HEK293 (cell line): ENCODE measurements around the gene SERGEF.
A peak's percentile ranks its signal among the peaks of the same experiment; 100 is the strongest.

Experiments used
- CTCF ChIA-PET: fragments of 350-600 bp; formaldehyde crosslinking; extraction: SDS; loops from one replicate; lab custom pipeline; 2021; ENCODE audit warnings: antibody characterized with exemption; lab: Yijun Ruan, JAX
- POLR2A ChIA-PET: fragments of 300-600 bp; formaldehyde crosslinking; extraction: SDS; loops from one replicate; lab custom pipeline; 2020; ENCODE audit warnings: antibody characterized with exemption, inconsistent platforms; lab: Yijun Ruan, JAX
- H3K27ac ChIP-seq: fragments of 200-500 bp; sonication (Bioruptor generic); 2 replicates; pipeline ENCODE4 v1.5.1; 2014; ENCODE audit warnings: low read depth, low read length, control low read depth, inconsistent platforms; ENCODE audit errors: extremely low read depth
- H3K36me3 ChIP-seq, 2 experiments: fragments of 200-500 bp in 1 of 2; sonication (Bioruptor generic) in 1 of 2; 1 replicate in 1 of 2; 2 replicates in 1 of 2; pipeline ENCODE4 v1.5.1; 2014 to 2017; ENCODE audit warnings: inconsistent platforms in 2 of 2, low read length in 2 of 2; ENCODE audit not compliant: control insufficient read depth in 2 of 2, insufficient read depth in 1 of 2
- H3K4me1 ChIP-seq: fragments of 200-500 bp; sonication (Bioruptor generic); 2 replicates; pipeline ENCODE4 v1.5.1; 2014; ENCODE audit warnings: mild to moderate bottlenecking, low read length, inconsistent platforms; ENCODE audit not compliant: control insufficient read depth, insufficient read depth
- H3K4me3 ChIP-seq: 2 replicates; pipeline ENCODE4 v1.5.1; 2011; ENCODE audit warnings: low read depth, mild to moderate bottlenecking, control low read depth, low read length, moderate library complexity
- H3K9me3 ChIP-seq: fragments of 200-500 bp; sonication (Bioruptor generic); 2 replicates; pipeline ENCODE4 v1.5.1; 2014; ENCODE audit warnings: low read depth, low read length, inconsistent platforms; ENCODE audit not compliant: control insufficient read depth, insufficient read depth
- BCL11B ChIP-seq: fragments of 450-650 bp; formaldehyde crosslinking; IDR thresholded peaks from 2 replicates; pipeline ENCODE4 v1.5.1; 2016; ENCODE audit warnings: low read depth, missing biosample characterization, missing genetic modification characterization
- MEIS1 ChIP-seq: sonication (generic); formaldehyde crosslinking; IDR thresholded peaks from 2 replicates; pipeline ENCODE4 v1.8.1; 2022; ENCODE audit warnings: missing genetic modification reagents, mild to moderate bottlenecking, borderline replicate concordance
- OSR2 ChIP-seq: fragments of 450-650 bp; formaldehyde crosslinking; IDR thresholded peaks from 2 replicates; pipeline ENCODE4 v1.5.1; 2016; ENCODE audit warnings: missing biosample characterization, missing genetic modification characterization
- RBAK ChIP-seq: fragments of 450-650 bp; formaldehyde crosslinking; IDR thresholded peaks from 2 replicates; pipeline ENCODE4 v1.5.1; 2016; ENCODE audit warnings: missing biosample characterization, missing genetic modification characterization
- SCRT1 ChIP-seq: fragments of 450-650 bp; formaldehyde crosslinking; IDR thresholded peaks from 2 replicates; pipeline ENCODE4 v1.5.1; 2016; ENCODE audit warnings: missing biosample characterization, missing genetic modification characterization, borderline replicate concordance
- SCRT2 ChIP-seq: fragments of 450-650 bp; formaldehyde crosslinking; IDR thresholded peaks from 2 replicates; pipeline ENCODE4 v1.5.1; 2016; ENCODE audit warnings: missing biosample characterization, missing genetic modification characterization
- ZNF138 ChIP-seq: fragments of 450-650 bp; formaldehyde crosslinking; IDR thresholded peaks from 2 replicates; pipeline ENCODE4 v1.5.1; 2016; ENCODE audit warnings: missing biosample characterization, missing genetic modification characterization, borderline replicate concordance
- ZNF202 ChIP-seq: fragments of 450-650 bp; formaldehyde crosslinking; IDR thresholded peaks from 2 replicates; pipeline ENCODE4 v1.5.1; 2016; ENCODE audit warnings: missing biosample characterization, missing genetic modification characterization, borderline replicate concordance
- ZNF280D ChIP-seq: fragments of 450-650 bp; formaldehyde crosslinking; IDR thresholded peaks from 2 replicates; pipeline ENCODE4 v1.5.1; 2016; ENCODE audit warnings: missing biosample characterization, missing genetic modification characterization
- ZNF549 ChIP-seq: fragments of 450-650 bp; IDR thresholded peaks from 2 replicates; pipeline ENCODE4 v1.5.1; 2018; ENCODE audit warnings: missing biosample characterization, missing genetic modification characterization, mild to moderate bottlenecking, inconsistent platforms, moderate library complexity
- ZNF701 ChIP-seq: fragments of 450-650 bp; formaldehyde crosslinking; IDR thresholded peaks from 2 replicates; pipeline ENCODE4 v1.5.1; 2016; ENCODE audit warnings: missing biosample characterization, missing genetic modification characterization
- ZNF777 ChIP-seq: fragments of 450-650 bp; formaldehyde crosslinking; IDR thresholded peaks from 2 replicates; pipeline ENCODE4 v1.5.1; 2017; ENCODE audit warnings: missing biosample characterization, missing genetic modification characterization, borderline replicate concordance
- ZNF792 ChIP-seq: fragments of 450-650 bp; formaldehyde crosslinking; IDR thresholded peaks from 2 replicates; pipeline ENCODE4 v1.5.1; 2016; ENCODE audit warnings: missing biosample characterization, missing genetic modification characterization
- ZSCAN4 ChIP-seq: fragments of 450-650 bp; formaldehyde crosslinking; IDR thresholded peaks from 2 replicates; pipeline ENCODE4 v1.5.1; 2017; ENCODE audit warnings: missing biosample characterization, missing genetic modification characterization
- TF ChIP-seq, protein P1 (sequence below): fragments of 450-650 bp; formaldehyde crosslinking; IDR thresholded peaks from 2 replicates; pipeline ENCODE4 v1.5.1; 2016; ENCODE audit warnings: missing biosample characterization, missing genetic modification characterization
- TF ChIP-seq, protein P2 (sequence below): fragments of 450-650 bp; formaldehyde crosslinking; IDR thresholded peaks from 2 replicates; pipeline ENCODE4 v1.5.1; 2016; ENCODE audit warnings: missing biosample characterization, missing genetic modification characterization
- TF ChIP-seq, protein P3 (sequence below): fragments of 450-650 bp; formaldehyde crosslinking; IDR thresholded peaks from 2 replicates; pipeline ENCODE4 v1.5.1; 2016; ENCODE audit warnings: missing biosample characterization, missing genetic modification characterization

Gene SERGEF

GRCh38 chr11:17918049-17918605 lies 94.7 kb downstream of the SERGEF start (continued):
- TF ChIP-seq ZNF202 (no peak), RBAK (tag by site-specific recombination) (no peak), ZNF777 (tag by site-specific recombination) (no peak), ZNF549 (tag by site-specific recombination) (no peak), ZNF792 (tag by site-specific recombination) (no peak)
- TF ChIP-seq, protein P1, sequence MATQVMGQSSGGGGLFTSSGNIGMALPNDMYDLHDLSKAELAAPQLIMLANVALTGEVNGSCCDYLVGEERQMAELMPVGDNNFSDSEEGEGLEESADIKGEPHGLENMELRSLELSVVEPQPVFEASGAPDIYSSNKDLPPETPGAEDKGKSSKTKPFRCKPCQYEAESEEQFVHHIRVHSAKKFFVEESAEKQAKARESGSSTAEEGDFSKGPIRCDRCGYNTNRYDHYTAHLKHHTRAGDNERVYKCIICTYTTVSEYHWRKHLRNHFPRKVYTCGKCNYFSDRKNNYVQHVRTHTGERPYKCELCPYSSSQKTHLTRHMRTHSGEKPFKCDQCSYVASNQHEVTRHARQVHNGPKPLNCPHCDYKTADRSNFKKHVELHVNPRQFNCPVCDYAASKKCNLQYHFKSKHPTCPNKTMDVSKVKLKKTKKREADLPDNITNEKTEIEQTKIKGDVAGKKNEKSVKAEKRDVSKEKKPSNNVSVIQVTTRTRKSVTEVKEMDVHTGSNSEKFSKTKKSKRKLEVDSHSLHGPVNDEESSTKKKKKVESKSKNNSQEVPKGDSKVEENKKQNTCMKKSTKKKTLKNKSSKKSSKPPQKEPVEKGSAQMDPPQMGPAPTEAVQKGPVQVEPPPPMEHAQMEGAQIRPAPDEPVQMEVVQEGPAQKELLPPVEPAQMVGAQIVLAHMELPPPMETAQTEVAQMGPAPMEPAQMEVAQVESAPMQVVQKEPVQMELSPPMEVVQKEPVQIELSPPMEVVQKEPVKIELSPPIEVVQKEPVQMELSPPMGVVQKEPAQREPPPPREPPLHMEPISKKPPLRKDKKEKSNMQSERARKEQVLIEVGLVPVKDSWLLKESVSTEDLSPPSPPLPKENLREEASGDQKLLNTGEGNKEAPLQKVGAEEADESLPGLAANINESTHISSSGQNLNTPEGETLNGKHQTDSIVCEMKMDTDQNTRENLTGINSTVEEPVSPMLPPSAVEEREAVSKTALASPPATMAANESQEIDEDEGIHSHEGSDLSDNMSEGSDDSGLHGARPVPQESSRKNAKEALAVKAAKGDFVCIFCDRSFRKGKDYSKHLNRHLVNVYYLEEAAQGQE = no peak
- TF ChIP-seq, all 188 proteins: peak for 0

DNA sequence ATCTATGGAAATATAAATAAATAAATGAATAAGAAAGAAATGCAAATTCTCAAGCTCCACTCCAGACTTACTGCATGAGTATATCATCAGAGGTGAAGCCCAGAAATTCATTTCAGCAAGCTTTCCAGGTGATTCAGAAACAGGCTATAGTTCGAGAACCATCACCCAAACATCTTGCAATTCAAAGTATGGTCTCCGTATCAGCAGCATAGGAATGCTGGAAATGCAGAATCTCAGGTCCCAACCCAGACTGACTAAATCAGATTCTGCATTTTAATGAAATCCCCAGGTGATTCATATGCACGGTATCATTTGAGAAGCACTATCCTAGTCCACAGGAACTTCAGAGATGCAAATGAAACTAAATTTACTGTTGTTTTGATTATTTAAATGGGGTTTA lies 95.3 kb downstream of the SERGEF start:
- TF ChIP-seq ZNF792 (tag by site-specific recombination) = no peak
- TF ChIP-seq, protein P2, sequence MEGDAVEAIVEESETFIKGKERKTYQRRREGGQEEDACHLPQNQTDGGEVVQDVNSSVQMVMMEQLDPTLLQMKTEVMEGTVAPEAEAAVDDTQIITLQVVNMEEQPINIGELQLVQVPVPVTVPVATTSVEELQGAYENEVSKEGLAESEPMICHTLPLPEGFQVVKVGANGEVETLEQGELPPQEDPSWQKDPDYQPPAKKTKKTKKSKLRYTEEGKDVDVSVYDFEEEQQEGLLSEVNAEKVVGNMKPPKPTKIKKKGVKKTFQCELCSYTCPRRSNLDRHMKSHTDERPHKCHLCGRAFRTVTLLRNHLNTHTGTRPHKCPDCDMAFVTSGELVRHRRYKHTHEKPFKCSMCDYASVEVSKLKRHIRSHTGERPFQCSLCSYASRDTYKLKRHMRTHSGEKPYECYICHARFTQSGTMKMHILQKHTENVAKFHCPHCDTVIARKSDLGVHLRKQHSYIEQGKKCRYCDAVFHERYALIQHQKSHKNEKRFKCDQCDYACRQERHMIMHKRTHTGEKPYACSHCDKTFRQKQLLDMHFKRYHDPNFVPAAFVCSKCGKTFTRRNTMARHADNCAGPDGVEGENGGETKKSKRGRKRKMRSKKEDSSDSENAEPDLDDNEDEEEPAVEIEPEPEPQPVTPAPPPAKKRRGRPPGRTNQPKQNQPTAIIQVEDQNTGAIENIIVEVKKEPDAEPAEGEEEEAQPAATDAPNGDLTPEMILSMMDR (tag by site-specific recombination) = no peak
- TF ChIP-seq, all 188 proteins: peak for 0
- H3K27ac ChIP-seq = no peak overlapping the region
- H3K4me1 ChIP-seq = no peaks in the 10 kb centered on the region
- ChIA-PET POLR2A (no interaction called here), CTCF (interaction anchor here (0.7 to 0.8 kb wide), 2 partner anchors 13 to 535 kb away, joined by 3 to 4 read pairs; no protein-coding TSS in a partner anchor)
- no peak overlapping the region for H3K4me3 ChIP-seq
- peaks cover 0 to 11% of the 10 kb centered on the region in 2 experiments; a peak in 1 of 3 replicates for H3K36me3 ChIP-seq
- no peaks in the 10 kb centered on the region for H3K9me3 ChIP-seq

- ChIA-PET POLR2A (no interaction called here), CTCF (interaction anchor here (0.7 to 1.5 kb wide), 6 partner anchors 9 to 319 kb away, joined by 3 to 8 read pairs (median 4); no protein-coding TSS in a partner anchor)
- H3K27ac ChIP-seq = no peak overlapping the region
- TF ChIP-seq ZNF792 (tag by site-specific recombination) = no peak
- TF ChIP-seq OSR2 = no peak
- TF ChIP-seq ZNF280D (tag by site-specific recombination) = no peak
- TF ChIP-seq BCL11B (tag by site-specific recombination) = no peak
- no peak for TF ChIP-seq ZNF701 (tag by site-specific recombination)
- TF ChIP-seq SCRT2 (tag by site-specific recombination) = peak; percentile 62
- no peak for TF ChIP-seq MEIS1 (CRISPR knock-in tag)
- TF ChIP-seq ZSCAN4 = no peak
- no peak for TF ChIP-seq ZNF138
- TF ChIP-seq, protein P3, sequence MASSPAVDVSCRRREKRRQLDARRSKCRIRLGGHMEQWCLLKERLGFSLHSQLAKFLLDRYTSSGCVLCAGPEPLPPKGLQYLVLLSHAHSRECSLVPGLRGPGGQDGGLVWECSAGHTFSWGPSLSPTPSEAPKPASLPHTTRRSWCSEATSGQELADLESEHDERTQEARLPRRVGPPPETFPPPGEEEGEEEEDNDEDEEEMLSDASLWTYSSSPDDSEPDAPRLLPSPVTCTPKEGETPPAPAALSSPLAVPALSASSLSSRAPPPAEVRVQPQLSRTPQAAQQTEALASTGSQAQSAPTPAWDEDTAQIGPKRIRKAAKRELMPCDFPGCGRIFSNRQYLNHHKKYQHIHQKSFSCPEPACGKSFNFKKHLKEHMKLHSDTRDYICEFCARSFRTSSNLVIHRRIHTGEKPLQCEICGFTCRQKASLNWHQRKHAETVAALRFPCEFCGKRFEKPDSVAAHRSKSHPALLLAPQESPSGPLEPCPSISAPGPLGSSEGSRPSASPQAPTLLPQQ (tag by site-specific recombination) = no peak
- 0 out of 2 replicates have a peak, but pooled peaks have one; percentile 31 for TF ChIP-seq SCRT1 (tag by site-specific recombination)
- H3K4me3 ChIP-seq = no peak overlapping the region
- H3K4me1 ChIP-seq = no peaks in the 10 kb centered on the region
- H3K36me3 ChIP-seq = peaks cover 0 to 11% of the 10 kb centered on the region in 2 experiments; a peak in 1 of 3 replicates
- H3K9me3 ChIP-seq = no peaks in the 10 kb centered on the region
Measured at GRCh38 chr11:17915500-17916143, 97.2 kb downstream of the SERGEF start.
